MG63 (cell line): ENCODE measurements around the gene RGS9. TPM values are rescaled to one million over a fixed set of nuclear protein-coding genes. Genes with fewer than 3 reads are reported as not detected.
"Not testable (repeated sequence)": the region's sequence is repeated elsewhere in the genome, so short reads cannot be mapped to it uniquely, and the experiment has no call there.

Experiments used
- DNase-seq: peaks from one replicate; pipeline ENCODE4 v3.0.0-alpha.2; 2020
- H3K27me3 ChIP-seq: fragments of 250-450 bp; sonication (Bioruptor Pico); 2 replicates; pipeline ENCODE4 v1.5.1; 2020; ENCODE audit warnings: mild to moderate bottlenecking, moderate library complexity
- H3K36me3 ChIP-seq: fragments of 250-450 bp; sonication (Bioruptor Pico); 2 replicates; pipeline ENCODE4 v1.5.1; 2020; ENCODE audit warnings: mild to moderate bottlenecking, moderate library complexity
- H3K4me3 ChIP-seq: fragments of 250-450 bp; sonication (Bioruptor Pico); 2 replicates; pipeline ENCODE4 v1.5.1; 2020; ENCODE audit warnings: mild to moderate bottlenecking, moderate library complexity
- H3K9me3 ChIP-seq: fragments of 250-450 bp; sonication (Bioruptor Pico); 2 replicates; pipeline ENCODE4 v1.5.1; 2020; ENCODE audit warnings: mild to moderate bottlenecking, moderate library complexity
- total RNA-seq: library from RNA; depleted of rRNA; stranded (reverse); fragments of >200 nt; shearing (Covaris generic); gene quantifications from 2 replicates; pipeline ENCODE4 v1.2.3, GENCODE V29; 2014; ENCODE audit warnings: low replicate concordance

Gene RGS9
- total RNA-seq, 1 experiment from 2014 or later = 0.53 TPM

GRCh38 chr17:65207448-65207847 is 70.3 kb downstream of the RGS9 start:
- DNase-seq, H3K9me3 ChIP-seq, H3K36me3 ChIP-seq, H3K27me3 ChIP-seq, H3K4me3 ChIP-seq: not testable (repeated sequence)

- H3K4me3 ChIP-seq = no peak overlapping the region
These were observed 71.5 kb downstream of the RGS9 start for GRCh38 chr17:65208717-65209116.

GRCh38 chr17:65218261-65218660 is 81.1 kb downstream of the RGS9 start:
- H3K4me3 ChIP-seq = no peak overlapping the region
- no peaks in the 10 kb centered on the region for H3K9me3 ChIP-seq
- H3K27me3 ChIP-seq = peaks cover 46% of the 10 kb centered on the region
- DNase-seq = no peak
- H3K36me3 ChIP-seq = no peaks in the 10 kb centered on the region

More at GRCh38 chr17:65208717-65209116, 71.5 kb downstream of the RGS9 start:
- no peak for DNase-seq
- Histone ChIP-seq H3K27me3 (peaks cover 15% of the 10 kb centered on the region; the same call in 1 of the 2 replicates), H3K9me3 (no peaks in the 10 kb centered on the region), H3K36me3 (no peaks in the 10 kb centered on the region)

- Histone ChIP-seq H3K27me3 (peaks cover 41% of the 10 kb centered on the region), H3K36me3 (no peaks in the 10 kb centered on the region), H3K9me3 (no peaks in the 10 kb centered on the region), H3K4me3 (no peak overlapping the region)
- DNase-seq = no peak
These were observed 82.0 kb downstream of the RGS9 start for GRCh38 chr17:65219124-65219523.

GRCh38 chr17:65219707-65220106 is 82.5 kb downstream of the RGS9 start:
- H3K4me3 ChIP-seq = no peak overlapping the region
- peaks cover 35% of the 10 kb centered on the region for H3K27me3 ChIP-seq
- DNase-seq = no peak
- no peaks in the 10 kb centered on the region for H3K36me3 ChIP-seq
- no peaks in the 10 kb centered on the region for H3K9me3 ChIP-seq

GRCh38 chr17:65220732-65221131 is 83.6 kb downstream of the RGS9 start:
- peak; percentile 30 for DNase-seq
- Histone ChIP-seq H3K9me3 (no peaks in the 10 kb centered on the region), H3K4me3 (no peak overlapping the region)

GRCh38 chr17:65222214-65222738 is 85.1 kb downstream of the RGS9 start:
- H3K9me3 ChIP-seq = no peaks in the 10 kb centered on the region
- peaks cover 14% of the 10 kb centered on the region for H3K27me3 ChIP-seq
- DNase-seq = no peak
- no peaks in the 10 kb centered on the region for H3K36me3 ChIP-seq
- no peak overlapping the region for H3K4me3 ChIP-seq

More at GRCh38 chr17:65220732-65221131, 83.6 kb downstream of the RGS9 start:
- H3K36me3 ChIP-seq = no peaks in the 10 kb centered on the region
- H3K27me3 ChIP-seq = peaks cover 27% of the 10 kb centered on the region

- H3K9me3 ChIP-seq = no peaks in the 10 kb centered on the region
- no peak overlapping the region for H3K4me3 ChIP-seq
- no peaks in the 10 kb centered on the region for H3K27me3 ChIP-seq
- no peaks in the 10 kb centered on the region for H3K36me3 ChIP-seq
- no peak for DNase-seq
These were observed 87.9 kb downstream of the RGS9 start for GRCh38 chr17:65225061-65225460.

- H3K9me3 ChIP-seq = no peaks in the 10 kb centered on the region
- H3K4me3 ChIP-seq = no peak overlapping the region
- no peak for DNase-seq
- H3K27me3 ChIP-seq = no peaks in the 10 kb centered on the region
- H3K36me3 ChIP-seq = no peaks in the 10 kb centered on the region
These were observed 89.1 kb downstream of the RGS9 start for GRCh38 chr17:65226227-65226626.

- DNase-seq = no peak
- Histone ChIP-seq H3K4me3 (no peak overlapping the region), H3K27me3 (no peaks in the 10 kb centered on the region), H3K36me3 (no peaks in the 10 kb centered on the region), H3K9me3 (no peaks in the 10 kb centered on the region)
These were observed 90.5 kb downstream of the RGS9 start for GRCh38 chr17:65227637-65228036.

GRCh38 chr17:65228287-65228686 is 91.1 kb downstream of the RGS9 start:
- Histone ChIP-seq H3K36me3 (no peaks in the 10 kb centered on the region), H3K4me3 (no peak overlapping the region), H3K9me3 (no peaks in the 10 kb centered on the region), H3K27me3 (no peaks in the 10 kb centered on the region)
- no peak for DNase-seq

GRCh38 chr17:65228734-65229620 is 91.8 kb downstream of the RGS9 start:
- H3K36me3 ChIP-seq = no peaks in the 10 kb centered on the region
- no peak for DNase-seq
- H3K9me3 ChIP-seq = no peaks in the 10 kb centered on the region
- H3K4me3 ChIP-seq = no peak overlapping the region
- no peaks in the 10 kb centered on the region for H3K27me3 ChIP-seq

- no peaks in the 10 kb centered on the region for H3K27me3 ChIP-seq
- DNase-seq = no peak
- H3K9me3 ChIP-seq = no peaks in the 10 kb centered on the region; the same call in 1 of the 2 replicates
- no peaks in the 10 kb centered on the region for H3K36me3 ChIP-seq
- H3K4me3 ChIP-seq = no peak overlapping the region
These were observed 92.4 kb downstream of the RGS9 start for GRCh38 chr17:65229621-65229995.

- Histone ChIP-seq H3K27me3 (no peaks in the 10 kb centered on the region), H3K9me3 (peaks cover 1% of the 10 kb centered on the region), H3K36me3 (no peaks in the 10 kb centered on the region), H3K4me3 (no peak overlapping the region)
- DNase-seq = no peak
These were observed 92.9 kb downstream of the RGS9 start for GRCh38 chr17:65230040-65230439.

- Histone ChIP-seq H3K4me3 (no peak overlapping the region), H3K36me3 (no peaks in the 10 kb centered on the region), H3K27me3 (no peaks in the 10 kb centered on the region), H3K9me3 (peaks cover 3% of the 10 kb centered on the region)
- DNase-seq = no peak
These were observed 93.9 kb downstream of the RGS9 start for GRCh38 chr17:65231086-65231485.

- H3K27me3 ChIP-seq = no peaks in the 10 kb centered on the region
- no peaks in the 10 kb centered on the region for H3K36me3 ChIP-seq
- no peak overlapping the region for H3K4me3 ChIP-seq
- peak; percentile 78 for DNase-seq
- peaks cover 3% of the 10 kb centered on the region for H3K9me3 ChIP-seq
These were observed 94.6 kb downstream of the RGS9 start for GRCh38 chr17:65231662-65232335.

- no peaks in the 10 kb centered on the region for H3K36me3 ChIP-seq
- no peak for DNase-seq
- H3K4me3 ChIP-seq = no peak overlapping the region
- peaks cover 3% of the 10 kb centered on the region for H3K9me3 ChIP-seq
- H3K27me3 ChIP-seq = no peaks in the 10 kb centered on the region
These were observed 98.1 kb downstream of the RGS9 start for GRCh38 chr17:65235284-65235683.
